Measurements from ENCODE around the gene NTHL1.

GRCh38 chr16:2072926-2073325 is 25.3 kb upstream of the NTHL1 start:
- TF ChIP-seq CTCF (IDR thresholded peaks at IDR 0.05; ENCODE audit: extremely low read depth in 1 of 2, insufficient read depth in 1 of 2, low read depth in 1 of 2, low read length in 2 of 2) = no peak
- no peak for TF ChIP-seq GATA2 (IDR thresholded peaks at IDR 0.05; ENCODE audit: insufficient read depth, insufficient read length, low read depth, low read length)
- TF ChIP-seq MAX (IDR thresholded peaks at IDR 0.05; ENCODE audit: insufficient read depth, insufficient read length) = no peak
- no peak for TF ChIP-seq JUN (IDR thresholded peaks at IDR 0.05; ENCODE audit: borderline replicate concordance, insufficient read depth, insufficient read length, low read depth)
- TF ChIP-seq FOS (IDR thresholded peaks at IDR 0.05; ENCODE audit: borderline replicate concordance, insufficient read depth, low read length) = no peak

All from endothelial cell of umbilical vein (primary cell).